RWPE2 (cell line): ENCODE data around the gene MRPL14.

Experiments
- ATAC-seq: fragments of 200-7000 bp; cut with Tn5 transposase; 3 replicates; pipeline ENCODE4 v1.9.1; 2021; ENCODE audit warnings: low read depth
- DNase-seq: peaks from one replicate; pipeline ENCODE4 v3.0.0-alpha.2; 2020; ENCODE audit warnings: low spot score
- H3K27ac ChIP-seq: fragments of 450-650 bp; 2 replicates; pipeline ENCODE4 v1.5.1; 2017; ENCODE audit warnings: mild to moderate bottlenecking; ENCODE audit not compliant: poor library complexity, severe bottlenecking
- H3K27me3 ChIP-seq: fragments of 250-450 bp; sonication (Bioruptor Pico); 2 replicates; pipeline ENCODE4 v1.5.1; 2021; ENCODE audit warnings: mild to moderate bottlenecking, moderate library complexity; ENCODE audit not compliant: insufficient read depth, poor library complexity, severe bottlenecking
- H3K36me3 ChIP-seq: fragments of 250-450 bp; sonication (Bioruptor Pico); 2 replicates; pipeline ENCODE4 v1.5.1; 2020; ENCODE audit warnings: low read depth, mild to moderate bottlenecking, moderate library complexity
- H3K4me1 ChIP-seq: fragments of 250-450 bp; sonication (Bioruptor Pico); 2 replicates; pipeline ENCODE4 v1.5.1; 2021; ENCODE audit warnings: mild to moderate bottlenecking, moderate library complexity; ENCODE audit not compliant: insufficient read depth, poor library complexity, severe bottlenecking
- H3K4me3 ChIP-seq: fragments of 250-450 bp; sonication (Bioruptor Pico); 2 replicates; pipeline ENCODE4 v1.5.1; 2021; ENCODE audit warnings: mild to moderate bottlenecking, moderate library complexity; ENCODE audit not compliant: severe bottlenecking
- H3K9me3 ChIP-seq: fragments of 250-450 bp; sonication (Bioruptor Pico); 2 replicates; pipeline ENCODE4 v1.5.1; 2021; ENCODE audit warnings: mild to moderate bottlenecking, moderate library complexity; ENCODE audit not compliant: severe bottlenecking
- TF ChIP-seq, protein P1 (sequence below): fragments of 450-650 bp; IDR thresholded peaks from one replicate; pipeline ENCODE4 v1.5.1; 2017; ENCODE audit warnings: mild to moderate bottlenecking, moderate library complexity; ENCODE audit not compliant: poor library complexity, severe bottlenecking

Gene MRPL14

GRCh38 chr6:44150317-44150917, 23.2 kb upstream of the MRPL14 start:
- Histone ChIP-seq H3K9me3 (no peaks in the 10 kb centered on the region), H3K27me3 (no peaks in the 10 kb centered on the region), H3K36me3 (peaks cover 17% of the 10 kb centered on the region), H3K4me3 (no peak overlapping the region), H3K4me1 (no peaks in the 10 kb centered on the region), H3K27ac (no peak overlapping the region)
- no peak for DNase-seq
- TF ChIP-seq, protein P1, sequence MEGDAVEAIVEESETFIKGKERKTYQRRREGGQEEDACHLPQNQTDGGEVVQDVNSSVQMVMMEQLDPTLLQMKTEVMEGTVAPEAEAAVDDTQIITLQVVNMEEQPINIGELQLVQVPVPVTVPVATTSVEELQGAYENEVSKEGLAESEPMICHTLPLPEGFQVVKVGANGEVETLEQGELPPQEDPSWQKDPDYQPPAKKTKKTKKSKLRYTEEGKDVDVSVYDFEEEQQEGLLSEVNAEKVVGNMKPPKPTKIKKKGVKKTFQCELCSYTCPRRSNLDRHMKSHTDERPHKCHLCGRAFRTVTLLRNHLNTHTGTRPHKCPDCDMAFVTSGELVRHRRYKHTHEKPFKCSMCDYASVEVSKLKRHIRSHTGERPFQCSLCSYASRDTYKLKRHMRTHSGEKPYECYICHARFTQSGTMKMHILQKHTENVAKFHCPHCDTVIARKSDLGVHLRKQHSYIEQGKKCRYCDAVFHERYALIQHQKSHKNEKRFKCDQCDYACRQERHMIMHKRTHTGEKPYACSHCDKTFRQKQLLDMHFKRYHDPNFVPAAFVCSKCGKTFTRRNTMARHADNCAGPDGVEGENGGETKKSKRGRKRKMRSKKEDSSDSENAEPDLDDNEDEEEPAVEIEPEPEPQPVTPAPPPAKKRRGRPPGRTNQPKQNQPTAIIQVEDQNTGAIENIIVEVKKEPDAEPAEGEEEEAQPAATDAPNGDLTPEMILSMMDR: no peak
- no peak for ATAC-seq

DNA sequence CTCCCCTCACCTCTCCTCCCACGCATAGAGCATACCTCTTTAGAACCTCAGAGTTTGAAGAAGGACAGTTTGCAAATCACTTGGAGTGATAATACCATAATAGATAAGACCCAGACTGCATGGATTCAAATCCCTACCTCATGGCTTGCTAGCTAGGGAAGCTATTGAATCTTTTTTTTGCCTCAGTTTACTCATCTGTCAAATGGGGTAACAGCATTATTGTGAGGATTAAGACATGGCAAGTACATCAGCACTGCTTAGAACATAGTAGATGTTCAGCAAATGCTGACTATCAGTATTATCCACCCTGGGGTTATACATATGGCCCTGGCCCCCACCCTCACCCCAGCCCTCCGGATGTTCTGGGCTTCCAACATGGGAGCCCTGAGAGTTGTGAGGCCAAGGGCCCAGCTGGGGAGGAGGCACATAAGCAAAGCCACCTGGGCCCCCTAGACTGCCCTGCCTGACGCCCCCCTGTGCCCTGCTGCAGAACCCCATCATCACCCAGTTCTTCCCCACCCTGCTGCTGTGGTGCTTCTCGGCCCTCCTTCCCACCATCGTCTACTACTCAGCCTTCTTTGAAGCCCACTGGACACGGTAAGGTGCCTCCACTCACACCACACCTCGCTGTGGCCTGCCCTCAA, 22.2 kb upstream of the MRPL14 start:
- no peaks in the 10 kb centered on the region for H3K27me3 ChIP-seq
- TF ChIP-seq, protein P1: no peak
- H3K4me3 ChIP-seq: no peak overlapping the region
- no peak overlapping the region for H3K27ac ChIP-seq
- no peaks in the 10 kb centered on the region for H3K4me1 ChIP-seq
- peaks cover 19% of the 10 kb centered on the region for H3K36me3 ChIP-seq
- DNase-seq (peak; percentile 23), ATAC-seq (no peak)
- no peaks in the 10 kb centered on the region for H3K9me3 ChIP-seq

DNA sequence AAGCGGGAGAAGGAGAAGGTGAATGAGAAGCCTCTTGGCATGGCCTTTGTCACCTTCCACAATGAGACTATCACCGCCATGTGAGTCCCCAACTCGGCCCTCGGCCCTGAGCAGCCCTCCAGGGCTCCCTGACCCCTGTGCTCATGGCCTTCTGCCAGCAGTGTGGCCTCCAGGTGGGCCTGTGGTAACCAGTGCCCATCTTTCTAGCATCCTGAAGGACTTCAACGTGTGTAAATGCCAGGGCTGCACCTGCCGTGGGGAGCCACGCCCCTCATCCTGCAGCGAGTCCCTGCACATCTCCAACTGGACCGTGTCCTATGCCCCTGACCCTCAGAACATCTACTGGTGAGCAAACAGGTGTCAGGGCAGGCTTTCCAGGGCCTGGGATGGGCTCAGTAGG, 21.1 kb upstream of the MRPL14 start:
- no peak overlapping the region for H3K4me3 ChIP-seq
- no peak for DNase-seq
- no peaks in the 10 kb centered on the region for H3K27me3 ChIP-seq
- no peaks in the 10 kb centered on the region for H3K4me1 ChIP-seq
- no peaks in the 10 kb centered on the region for H3K9me3 ChIP-seq
- peaks cover 27% of the 10 kb centered on the region for H3K36me3 ChIP-seq
- TF ChIP-seq, protein P1: no peak
- H3K27ac ChIP-seq: no peak overlapping the region
- no peak for ATAC-seq

DNA sequence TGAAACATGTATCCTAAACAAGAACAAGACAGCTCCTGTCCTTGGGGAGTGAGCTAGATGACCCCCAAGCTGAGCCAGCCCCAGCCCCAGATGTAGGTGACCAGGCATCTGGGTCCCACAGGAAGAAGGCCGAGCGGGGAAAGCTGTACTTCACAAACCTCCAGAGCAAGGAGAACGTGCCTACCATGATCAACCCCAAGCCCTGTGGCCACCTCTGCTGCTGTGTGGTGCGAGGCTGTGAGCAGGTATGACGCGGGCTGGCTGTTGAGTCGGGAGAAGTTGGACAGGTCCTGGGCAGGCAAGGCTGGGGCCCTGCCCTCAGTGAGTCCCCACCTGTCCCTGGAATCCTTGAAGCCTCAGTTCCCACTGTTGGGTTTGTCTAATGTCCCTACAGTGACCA, 20.0 kb upstream of the MRPL14 start:
- Histone ChIP-seq H3K27me3 (no peaks in the 10 kb centered on the region), H3K4me1 (no peaks in the 10 kb centered on the region), H3K9me3 (no peaks in the 10 kb centered on the region), H3K36me3 (peaks cover 27% of the 10 kb centered on the region), H3K4me3 (no peak overlapping the region), H3K27ac (no peak overlapping the region)
- ATAC-seq (no peak), DNase-seq (peak; percentile 56)
- TF ChIP-seq, protein P1: no peak

- H3K36me3 ChIP-seq: peaks cover 31% of the 10 kb centered on the region
Measured at GRCh38 chr6:44146685-44147084, 19.4 kb upstream of the MRPL14 start.

More at GRCh38 chr6:44146685-44147084, 19.4 kb upstream of the MRPL14 start:
- no peaks in the 10 kb centered on the region for H3K4me1 ChIP-seq
- ATAC-seq (no peak), DNase-seq (peak; percentile 38)
- no peaks in the 10 kb centered on the region for H3K9me3 ChIP-seq
- H3K27ac ChIP-seq: no peak overlapping the region
- TF ChIP-seq, protein P1: no peak
- no peaks in the 10 kb centered on the region for H3K27me3 ChIP-seq
- H3K4me3 ChIP-seq: no peak overlapping the region
